PC-3 (cell line): Measurements from ENCODE around the gene VIPR2.

Experiments used
- EZH2 ChIP-seq: fragments of 300-600 bp; sonication (generic); IDR thresholded peaks from one replicate; pipeline ENCODE4 v1.6.1; 2017; ENCODE audit warnings: antibody characterized with exemption, mild to moderate bottlenecking, low read length; ENCODE audit not compliant: unreplicated experiment
- EZH2phosphoT487 ChIP-seq: fragments of 300-600 bp; sonication (generic); IDR thresholded peaks from 2 replicates; pipeline ENCODE4 v1.6.1; 2018; ENCODE audit warnings: mild to moderate bottlenecking, antibody characterized with exemption, low read length, borderline replicate concordance
- TF ChIP-seq, protein P1 (sequence below): fragments of 300-600 bp; sonication (generic); conservative IDR thresholded peaks from 2 replicates; pipeline ENCODE4 v1.5.1; 2017; ENCODE audit warnings: antibody characterized with exemption, low read depth, mild to moderate bottlenecking, low read length

DNA sequence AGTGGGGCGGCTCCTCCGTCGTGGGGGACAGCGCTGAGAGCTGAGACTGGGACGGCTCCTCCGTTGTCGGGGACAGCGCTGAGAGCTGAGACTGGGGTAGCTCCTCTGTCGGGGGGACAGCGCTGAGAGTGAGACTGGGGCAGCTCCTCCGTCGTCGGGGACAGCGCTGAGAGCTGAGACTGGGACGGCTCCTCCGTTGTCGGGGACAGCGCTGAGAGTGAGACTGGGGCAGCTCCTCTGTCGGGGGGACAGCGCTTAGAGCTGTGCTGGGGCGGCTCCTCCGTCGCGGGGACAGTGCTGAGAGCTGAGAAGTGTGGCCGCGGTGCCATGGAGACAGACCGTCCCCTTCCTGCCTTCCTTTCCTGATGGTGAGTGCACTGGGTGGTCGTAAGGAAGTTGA lies 151.9 kb downstream of the VIPR2 start:
- TF ChIP-seq, protein P1, sequence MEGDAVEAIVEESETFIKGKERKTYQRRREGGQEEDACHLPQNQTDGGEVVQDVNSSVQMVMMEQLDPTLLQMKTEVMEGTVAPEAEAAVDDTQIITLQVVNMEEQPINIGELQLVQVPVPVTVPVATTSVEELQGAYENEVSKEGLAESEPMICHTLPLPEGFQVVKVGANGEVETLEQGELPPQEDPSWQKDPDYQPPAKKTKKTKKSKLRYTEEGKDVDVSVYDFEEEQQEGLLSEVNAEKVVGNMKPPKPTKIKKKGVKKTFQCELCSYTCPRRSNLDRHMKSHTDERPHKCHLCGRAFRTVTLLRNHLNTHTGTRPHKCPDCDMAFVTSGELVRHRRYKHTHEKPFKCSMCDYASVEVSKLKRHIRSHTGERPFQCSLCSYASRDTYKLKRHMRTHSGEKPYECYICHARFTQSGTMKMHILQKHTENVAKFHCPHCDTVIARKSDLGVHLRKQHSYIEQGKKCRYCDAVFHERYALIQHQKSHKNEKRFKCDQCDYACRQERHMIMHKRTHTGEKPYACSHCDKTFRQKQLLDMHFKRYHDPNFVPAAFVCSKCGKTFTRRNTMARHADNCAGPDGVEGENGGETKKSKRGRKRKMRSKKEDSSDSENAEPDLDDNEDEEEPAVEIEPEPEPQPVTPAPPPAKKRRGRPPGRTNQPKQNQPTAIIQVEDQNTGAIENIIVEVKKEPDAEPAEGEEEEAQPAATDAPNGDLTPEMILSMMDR, result no peak
- TF ChIP-seq EZH2 (no peak), EZH2phosphoT487 (no peak)
